ENCODE measurements around the gene CLPTM1L.

- TF ChIP-seq, protein P1, sequence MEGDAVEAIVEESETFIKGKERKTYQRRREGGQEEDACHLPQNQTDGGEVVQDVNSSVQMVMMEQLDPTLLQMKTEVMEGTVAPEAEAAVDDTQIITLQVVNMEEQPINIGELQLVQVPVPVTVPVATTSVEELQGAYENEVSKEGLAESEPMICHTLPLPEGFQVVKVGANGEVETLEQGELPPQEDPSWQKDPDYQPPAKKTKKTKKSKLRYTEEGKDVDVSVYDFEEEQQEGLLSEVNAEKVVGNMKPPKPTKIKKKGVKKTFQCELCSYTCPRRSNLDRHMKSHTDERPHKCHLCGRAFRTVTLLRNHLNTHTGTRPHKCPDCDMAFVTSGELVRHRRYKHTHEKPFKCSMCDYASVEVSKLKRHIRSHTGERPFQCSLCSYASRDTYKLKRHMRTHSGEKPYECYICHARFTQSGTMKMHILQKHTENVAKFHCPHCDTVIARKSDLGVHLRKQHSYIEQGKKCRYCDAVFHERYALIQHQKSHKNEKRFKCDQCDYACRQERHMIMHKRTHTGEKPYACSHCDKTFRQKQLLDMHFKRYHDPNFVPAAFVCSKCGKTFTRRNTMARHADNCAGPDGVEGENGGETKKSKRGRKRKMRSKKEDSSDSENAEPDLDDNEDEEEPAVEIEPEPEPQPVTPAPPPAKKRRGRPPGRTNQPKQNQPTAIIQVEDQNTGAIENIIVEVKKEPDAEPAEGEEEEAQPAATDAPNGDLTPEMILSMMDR (IDR thresholded peaks at IDR 0.05): no peak
- no peak for TF ChIP-seq POLR2A (IDR thresholded peaks at IDR 0.05)
Observed at GRCh38 chr5:1285141-1285540, 59.8 kb downstream of the CLPTM1L start.
